HG03521 (cell line): ENCODE data around the gene SEL1L2.
"Not testable (repeated sequence)": the region's sequence is repeated elsewhere in the genome, so short reads cannot be mapped to it uniquely, and the experiment has no call there.

Experiments used
- ATAC-seq: cut with Tn5 transposase; IDR thresholded peaks from one replicate; pipeline ENCODE4 v1.9.1; 2021; ENCODE audit warnings: mild to moderate bottlenecking, moderate library complexity; ENCODE audit not compliant: unreplicated experiment

SEL1L2 gene

GRCh38 chr20:13990465-13990864 is at the start of gene SEL1L2:
Gene SEL1L2 (minus strand): TSS chr20:13990614. CDS start chr20:13990534, 80 bp downstream.
- no peak for ATAC-seq

- no peak for ATAC-seq
Observed at GRCh38 chr20:14036567-14036966, 46.2 kb upstream of the SEL1L2 start.

GRCh38 chr20:14033310-14033709 is 42.9 kb upstream of the SEL1L2 start:
- ATAC-seq: no peak

GRCh38 chr20:14030991-14031390 is 40.6 kb upstream of the SEL1L2 start:
- ATAC-seq: no peak

GRCh38 chr20:14012671-14013070 is 22.3 kb upstream of the SEL1L2 start:
- no peak for ATAC-seq

- no peak for ATAC-seq
Observed at GRCh38 chr20:14009208-14009607, 18.8 kb upstream of the SEL1L2 start.

- no peak for ATAC-seq
Observed at GRCh38 chr20:14005996-14006395, 15.6 kb upstream of the SEL1L2 start.

- no peak for ATAC-seq
Observed at GRCh38 chr20:14000917-14001316, 10.5 kb upstream of the SEL1L2 start.

GRCh38 chr20:13996265-13996664 is 5.9 kb upstream of the SEL1L2 start:
- no peak for ATAC-seq

GRCh38 chr20:13995841-13996240 is 5.4 kb upstream of the SEL1L2 start:
- ATAC-seq: no peak

GRCh38 chr20:13995086-13995665 is 4.8 kb upstream of the SEL1L2 start, which contains the start of gene MACROD2:
Gene MACROD2 (plus strand): TSS chr20:13995516.
- no peak for ATAC-seq

- not testable (repeated sequence) for ATAC-seq
Observed at GRCh38 chr20:13991955-13992354, 1.5 kb upstream of the SEL1L2 start.

GRCh38 chr20:13991311-13991710 is 897 bp upstream of the SEL1L2 start:
- ATAC-seq: no peak

GRCh38 chr20:13984211-13984610 is 6.2 kb downstream of the SEL1L2 start:
- no peak for ATAC-seq

- ATAC-seq: no peak
Observed at GRCh38 chr20:13960525-13960924, 29.9 kb downstream of the SEL1L2 start.

- ATAC-seq: no peak
Observed at GRCh38 chr20:13960119-13960518, 30.3 kb downstream of the SEL1L2 start.

- no peak for ATAC-seq
Observed at GRCh38 chr20:13953227-13953626, 37.2 kb downstream of the SEL1L2 start.

GRCh38 chr20:13947719-13948118 is 42.7 kb downstream of the SEL1L2 start:
- ATAC-seq: no peak

GRCh38 chr20:13941031-13941430 is 49.4 kb downstream of the SEL1L2 start:
- no peak for ATAC-seq

- no peak for ATAC-seq
Observed at GRCh38 chr20:13936781-13937576, 53.4 kb downstream of the SEL1L2 start.

- ATAC-seq: no peak
Observed at GRCh38 chr20:13934992-13935894, 55.2 kb downstream of the SEL1L2 start.
